Activated T-cell treated with anti-CD3 and anti-CD28 coated beads for 1 hour (primary cell): Measurements from ENCODE around the gene PTRHD1.

Experiments
- DNase-seq: peaks from one replicate; pipeline ENCODE4 v3.0.0-alpha.2; 2020; ENCODE audit warnings: low read depth

The PTRHD1 gene

GRCh38 chr2:24830351-24830750 is 37.2 kb upstream of the PTRHD1 start:
- DNase-seq: no peak

GRCh38 chr2:24828238-24828996 is 35.2 kb upstream of the PTRHD1 start:
- DNase-seq: no peak

GRCh38 chr2:24827321-24828237 is 34.4 kb upstream of the PTRHD1 start:
- peak; percentile 57 for DNase-seq

- DNase-seq: no peak
Observed at GRCh38 chr2:24826773-24827145, 33.6 kb upstream of the PTRHD1 start.

- no peak for DNase-seq
Observed at GRCh38 chr2:24825883-24826772, 32.9 kb upstream of the PTRHD1 start.

GRCh38 chr2:24824966-24825882 is 32.0 kb upstream of the PTRHD1 start:
- no peak for DNase-seq

GRCh38 chr2:24824071-24824588 is 30.9 kb upstream of the PTRHD1 start:
- DNase-seq: no peak

- DNase-seq: no peak
Observed at GRCh38 chr2:24822049-24822706, 29.0 kb upstream of the PTRHD1 start.

GRCh38 chr2:24821433-24821891 is 28.3 kb upstream of the PTRHD1 start:
- no peak for DNase-seq

- DNase-seq: no peak
Observed at GRCh38 chr2:24820598-24821432, 27.6 kb upstream of the PTRHD1 start.

- DNase-seq: no peak
Observed at GRCh38 chr2:24820175-24820513, 27.0 kb upstream of the PTRHD1 start.

GRCh38 chr2:24819442-24820174 is 26.4 kb upstream of the PTRHD1 start:
- no peak for DNase-seq

- no peak for DNase-seq
Observed at GRCh38 chr2:24818721-24819167, 25.6 kb upstream of the PTRHD1 start.

- DNase-seq: no peak
Observed at GRCh38 chr2:24816884-24817283, 23.7 kb upstream of the PTRHD1 start.

- no peak for DNase-seq
Observed at GRCh38 chr2:24816404-24816803, 23.2 kb upstream of the PTRHD1 start.

- DNase-seq: no peak
Observed at GRCh38 chr2:24815171-24815570, 22.0 kb upstream of the PTRHD1 start.

GRCh38 chr2:24814516-24814915 is 21.3 kb upstream of the PTRHD1 start:
- DNase-seq: no peak

GRCh38 chr2:24813691-24814137 is 20.5 kb upstream of the PTRHD1 start:
- no peak for DNase-seq
